ENCODE results near the gene CNOT6L.

DNA sequence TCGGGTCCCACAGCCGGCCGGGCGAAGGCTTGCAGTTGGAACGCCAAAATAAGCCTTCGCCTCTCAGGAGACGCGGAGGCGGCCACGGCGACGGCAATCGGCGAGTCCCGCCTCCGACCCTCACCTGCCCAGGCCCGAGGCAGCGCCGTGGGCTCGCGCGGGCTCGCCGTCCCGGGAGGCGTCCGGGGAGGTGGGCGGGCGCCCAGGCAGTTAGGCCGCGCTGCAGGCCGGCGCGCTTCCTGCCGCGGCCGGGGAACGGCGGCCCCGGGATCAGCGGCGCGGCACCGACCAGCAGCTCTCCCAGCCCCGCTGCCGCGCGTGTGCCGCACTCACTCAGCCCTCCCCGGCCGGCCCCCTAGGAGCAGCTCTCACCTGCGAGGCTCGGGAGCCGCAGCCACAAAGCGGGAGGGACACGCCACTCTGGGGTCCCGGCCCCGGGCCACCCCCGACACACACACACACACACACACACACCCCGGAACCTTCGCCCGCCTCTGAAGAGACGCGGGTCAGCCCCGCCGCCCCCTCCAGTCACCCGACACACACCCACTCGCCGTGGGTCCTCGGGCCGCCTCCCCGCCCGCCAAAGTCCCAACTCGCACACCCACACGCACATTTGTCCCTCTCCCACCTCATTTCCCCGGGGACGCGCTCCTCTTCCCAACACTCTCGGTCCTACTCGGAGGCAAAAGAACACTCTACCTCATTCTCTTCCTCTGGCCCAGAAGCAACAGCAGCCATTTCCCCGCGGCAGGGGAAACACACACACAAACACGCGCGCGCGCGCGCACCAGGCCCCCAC lies at the start of gene CNOT6L:
- TF ChIP-seq POLR2AphosphoS2 (IDR thresholded peaks at IDR 0.05; ENCODE audit: low read depth, low read length) (no peak), ZNF7 (CRISPR knock-in tag; IDR thresholded peaks at IDR 0.05) (no peak), TCF7 (IDR thresholded peaks at IDR 0.05; ENCODE audit: low read depth) (no peak), KDM5A (IDR thresholded peaks at IDR 0.05; ENCODE audit: borderline replicate concordance, low read length) (no peak), KLF9 (CRISPR knock-in tag; IDR thresholded peaks at IDR 0.05; ENCODE audit: low read depth) (no peak), RBFOX2 (IDR thresholded peaks at IDR 0.05; ENCODE audit: low read depth, low read length) (peak; percentile 62), HIVEP1 (CRISPR knock-in tag; IDR thresholded peaks at IDR 0.05) (no peak), RXRA (CRISPR knock-in tag; IDR thresholded peaks at IDR 0.05) (no peak)
- TF ChIP-seq, protein P1, sequence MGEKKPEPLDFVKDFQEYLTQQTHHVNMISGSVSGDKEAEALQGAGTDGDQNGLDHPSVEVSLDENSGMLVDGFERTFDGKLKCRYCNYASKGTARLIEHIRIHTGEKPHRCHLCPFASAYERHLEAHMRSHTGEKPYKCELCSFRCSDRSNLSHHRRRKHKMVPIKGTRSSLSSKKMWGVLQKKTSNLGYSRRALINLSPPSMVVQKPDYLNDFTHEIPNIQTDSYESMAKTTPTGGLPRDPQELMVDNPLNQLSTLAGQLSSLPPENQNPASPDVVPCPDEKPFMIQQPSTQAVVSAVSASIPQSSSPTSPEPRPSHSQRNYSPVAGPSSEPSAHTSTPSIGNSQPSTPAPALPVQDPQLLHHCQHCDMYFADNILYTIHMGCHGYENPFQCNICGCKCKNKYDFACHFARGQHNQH (CRISPR knock-in tag; IDR thresholded peaks at IDR 0.05) = no peak
